Sigmoid colon (tissue), 3 donors: ENCODE data around the gene GRID1.

Source experiments
- POLR2A ChIP-seq, 2 donors: fragments of 450-650 bp; IDR thresholded peaks; one replicate each; pipeline ENCODE4 v1.6.1; 2016; ENCODE audit warnings: antibody characterized with exemption in 2 of 2, mild to moderate bottlenecking in 2 of 2, moderate library complexity in 2 of 2
- TF ChIP-seq, protein P1 (sequence below), 4 experiments: fragments of 450-650 bp in 3 of 4; fragments of 200-600 bp in 1 of 4; IDR thresholded peaks; one replicate each; pipeline ENCODE4 v1.5.1; 2016 to 2019; ENCODE audit warnings: antibody characterized with exemption in 4 of 4, mild to moderate bottlenecking in 3 of 4, moderate library complexity in 2 of 4

DNA sequence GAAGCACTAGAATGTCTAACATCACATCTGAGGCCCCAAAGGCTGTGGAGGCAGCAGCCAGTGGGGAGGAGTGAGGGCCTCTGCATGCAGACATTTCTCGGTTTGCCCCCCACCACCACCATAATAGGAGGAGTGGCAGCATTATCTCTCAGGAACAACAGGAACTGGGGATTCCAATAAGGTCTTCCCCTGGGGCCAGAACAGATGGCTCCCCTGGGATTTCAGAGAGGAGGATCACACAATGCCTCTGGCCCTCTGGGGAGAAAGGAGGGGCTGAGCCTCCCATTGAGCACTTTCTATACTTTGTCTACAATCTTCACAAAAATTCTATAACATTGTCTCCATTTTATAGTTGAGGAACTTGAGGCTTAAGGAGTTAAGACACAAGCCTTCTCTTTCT lies 61.1 kb downstream of the GRID1 start:
- TF ChIP-seq, protein P1, sequence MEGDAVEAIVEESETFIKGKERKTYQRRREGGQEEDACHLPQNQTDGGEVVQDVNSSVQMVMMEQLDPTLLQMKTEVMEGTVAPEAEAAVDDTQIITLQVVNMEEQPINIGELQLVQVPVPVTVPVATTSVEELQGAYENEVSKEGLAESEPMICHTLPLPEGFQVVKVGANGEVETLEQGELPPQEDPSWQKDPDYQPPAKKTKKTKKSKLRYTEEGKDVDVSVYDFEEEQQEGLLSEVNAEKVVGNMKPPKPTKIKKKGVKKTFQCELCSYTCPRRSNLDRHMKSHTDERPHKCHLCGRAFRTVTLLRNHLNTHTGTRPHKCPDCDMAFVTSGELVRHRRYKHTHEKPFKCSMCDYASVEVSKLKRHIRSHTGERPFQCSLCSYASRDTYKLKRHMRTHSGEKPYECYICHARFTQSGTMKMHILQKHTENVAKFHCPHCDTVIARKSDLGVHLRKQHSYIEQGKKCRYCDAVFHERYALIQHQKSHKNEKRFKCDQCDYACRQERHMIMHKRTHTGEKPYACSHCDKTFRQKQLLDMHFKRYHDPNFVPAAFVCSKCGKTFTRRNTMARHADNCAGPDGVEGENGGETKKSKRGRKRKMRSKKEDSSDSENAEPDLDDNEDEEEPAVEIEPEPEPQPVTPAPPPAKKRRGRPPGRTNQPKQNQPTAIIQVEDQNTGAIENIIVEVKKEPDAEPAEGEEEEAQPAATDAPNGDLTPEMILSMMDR (IDR thresholded peaks at IDR 0.05), result no peak
- TF ChIP-seq POLR2A (IDR thresholded peaks at IDR 0.05), result no peak
